Measurements from ENCODE around the gene ASCC1. TPM values are rescaled to one million over a fixed set of nuclear protein-coding genes. Genes with fewer than 3 reads are reported as not detected.

ASCC1 gene
- total RNA-seq, 1 donor, result 41.0 TPM

DNA sequence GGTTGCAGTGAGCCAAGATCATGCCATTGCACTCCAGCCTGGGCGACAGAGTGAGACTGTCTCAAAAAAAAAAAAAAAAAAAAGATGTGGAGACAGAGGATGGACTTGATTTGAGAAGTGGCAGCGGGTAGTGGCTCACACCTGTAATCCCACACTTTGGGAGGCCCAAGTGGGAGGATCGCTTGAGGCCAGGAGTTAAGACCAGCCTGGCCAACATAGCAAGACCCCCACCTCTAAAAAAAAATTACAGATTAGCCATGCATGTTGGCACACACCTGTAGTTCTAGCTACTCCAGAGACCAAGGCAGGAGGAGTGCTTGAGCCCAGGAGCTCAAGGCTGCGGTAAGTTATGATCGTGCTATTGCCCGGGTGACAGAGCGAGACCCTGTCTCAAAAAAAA lies 24.3 kb upstream of the ASCC1 start:
- no peak for DNase-seq (ENCODE audit: low read depth)
- TF ChIP-seq, protein P1, sequence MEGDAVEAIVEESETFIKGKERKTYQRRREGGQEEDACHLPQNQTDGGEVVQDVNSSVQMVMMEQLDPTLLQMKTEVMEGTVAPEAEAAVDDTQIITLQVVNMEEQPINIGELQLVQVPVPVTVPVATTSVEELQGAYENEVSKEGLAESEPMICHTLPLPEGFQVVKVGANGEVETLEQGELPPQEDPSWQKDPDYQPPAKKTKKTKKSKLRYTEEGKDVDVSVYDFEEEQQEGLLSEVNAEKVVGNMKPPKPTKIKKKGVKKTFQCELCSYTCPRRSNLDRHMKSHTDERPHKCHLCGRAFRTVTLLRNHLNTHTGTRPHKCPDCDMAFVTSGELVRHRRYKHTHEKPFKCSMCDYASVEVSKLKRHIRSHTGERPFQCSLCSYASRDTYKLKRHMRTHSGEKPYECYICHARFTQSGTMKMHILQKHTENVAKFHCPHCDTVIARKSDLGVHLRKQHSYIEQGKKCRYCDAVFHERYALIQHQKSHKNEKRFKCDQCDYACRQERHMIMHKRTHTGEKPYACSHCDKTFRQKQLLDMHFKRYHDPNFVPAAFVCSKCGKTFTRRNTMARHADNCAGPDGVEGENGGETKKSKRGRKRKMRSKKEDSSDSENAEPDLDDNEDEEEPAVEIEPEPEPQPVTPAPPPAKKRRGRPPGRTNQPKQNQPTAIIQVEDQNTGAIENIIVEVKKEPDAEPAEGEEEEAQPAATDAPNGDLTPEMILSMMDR (IDR thresholded peaks at IDR 0.05; ENCODE audit: insufficient read depth, low read depth, low read length), result no peak
- H3K4me3 ChIP-seq (ENCODE audit: low read depth, low read length), result no peak overlapping the region

DNA sequence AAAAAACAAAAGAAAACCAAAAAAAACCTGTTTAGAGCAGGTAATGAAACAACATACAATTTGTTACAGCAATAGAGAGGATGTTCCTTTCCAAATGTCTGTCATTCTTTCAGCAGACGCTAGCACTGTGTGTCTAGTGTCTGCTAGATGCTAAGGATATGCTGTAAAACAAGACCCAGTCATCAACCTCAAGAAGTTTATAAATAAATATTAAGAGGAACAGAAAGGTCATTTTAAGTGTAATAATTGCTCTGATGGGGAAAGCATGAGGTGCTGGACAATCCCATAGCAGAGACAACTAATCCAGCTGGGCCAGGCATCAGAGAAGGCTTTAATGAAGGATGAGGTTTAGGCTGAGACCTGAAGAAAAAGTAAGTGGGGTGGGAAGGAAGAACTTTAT lies 23.3 kb upstream of the ASCC1 start:
- DNase-seq (ENCODE audit: low read depth), result peak; percentile 40
- no peak overlapping the region for H3K4me3 ChIP-seq (ENCODE audit: low read depth, low read length)
- TF ChIP-seq, protein P1 (IDR thresholded peaks at IDR 0.05; ENCODE audit: insufficient read depth, low read depth, low read length), result no peak

DNA sequence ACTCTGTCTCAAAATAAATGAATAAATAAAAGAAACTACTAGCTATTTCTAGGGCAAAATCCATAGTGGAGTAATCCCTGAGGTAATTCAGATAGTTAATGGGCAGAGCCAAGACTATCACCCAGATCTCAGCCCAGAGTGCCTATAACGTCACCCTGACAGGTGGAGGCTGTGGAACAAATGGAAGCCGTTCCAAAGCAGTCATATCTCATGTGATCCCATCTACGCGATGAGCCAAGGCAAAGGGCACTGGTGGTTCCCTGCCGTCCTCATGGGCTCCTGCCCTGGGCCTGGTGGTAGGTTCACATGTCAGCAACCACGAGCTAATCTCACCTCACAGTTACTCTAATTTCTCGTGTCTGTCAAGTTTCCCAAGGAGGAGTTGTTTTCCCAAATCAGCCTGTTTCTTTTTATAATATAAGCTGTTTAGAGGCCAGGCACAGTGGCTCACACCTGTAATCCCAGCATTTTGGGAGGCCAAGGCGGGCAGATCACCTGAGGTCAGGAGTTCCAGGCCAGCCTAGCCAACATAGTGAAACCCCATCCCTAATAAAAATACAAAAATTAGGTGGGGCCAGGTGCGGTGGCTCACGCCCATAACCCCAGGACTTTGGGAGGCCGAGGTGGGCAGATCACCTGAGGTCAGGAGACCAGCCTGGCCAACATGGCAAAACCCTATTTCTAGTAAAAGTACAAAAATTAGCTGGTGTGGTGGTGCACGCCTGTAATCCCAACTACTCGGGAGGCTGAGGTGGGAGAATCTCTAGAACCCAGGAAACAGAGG lies 22.5 kb upstream of the ASCC1 start:
- DNase-seq (ENCODE audit: low read depth), result no peak

DNA sequence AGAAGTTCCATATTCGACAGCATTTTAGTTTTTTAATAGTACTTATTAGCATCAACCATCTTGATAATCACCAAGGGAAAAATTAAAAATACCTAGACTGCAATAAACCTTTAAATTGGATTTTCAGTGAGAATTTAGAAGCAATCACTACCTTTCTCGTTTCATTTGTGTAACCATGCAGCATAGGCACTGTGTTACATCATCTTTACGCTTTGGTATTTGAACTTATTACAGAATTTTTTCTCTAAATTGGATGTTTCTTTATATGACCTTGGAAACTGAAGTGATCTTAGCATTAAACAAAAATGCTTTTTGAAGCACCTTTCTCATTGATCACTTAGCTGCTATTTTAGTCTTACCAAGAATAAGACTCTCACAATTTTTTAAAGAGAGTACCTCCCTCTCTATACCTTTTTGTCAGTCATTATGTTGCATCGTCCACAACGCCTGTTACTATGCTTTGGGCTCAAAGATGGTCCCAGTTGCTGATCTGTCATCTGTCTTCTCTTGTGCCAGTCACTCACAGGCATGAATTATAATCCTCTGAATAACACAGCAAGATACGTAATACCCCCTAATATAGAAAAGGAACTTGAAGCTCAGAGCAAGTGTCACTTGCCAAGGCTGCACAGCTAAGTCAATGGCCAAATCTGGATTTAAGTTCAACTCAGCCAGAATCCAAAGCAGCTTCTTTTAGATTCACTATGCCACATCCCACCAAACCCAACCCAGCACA lies 19.6 kb upstream of the ASCC1 start:
- DNase-seq (ENCODE audit: low read depth), result no peak
- no peak overlapping the region for H3K4me3 ChIP-seq (ENCODE audit: low read depth, low read length)
- TF ChIP-seq, protein P1 (IDR thresholded peaks at IDR 0.05; ENCODE audit: insufficient read depth, low read depth, low read length), result no peak

More for the DNA sequence above, 22.5 kb upstream of the ASCC1 start:
- TF ChIP-seq, protein P1 (IDR thresholded peaks at IDR 0.05; ENCODE audit: insufficient read depth, low read depth, low read length), result no peak
- no peak overlapping the region for H3K4me3 ChIP-seq (ENCODE audit: low read depth, low read length)

DNA sequence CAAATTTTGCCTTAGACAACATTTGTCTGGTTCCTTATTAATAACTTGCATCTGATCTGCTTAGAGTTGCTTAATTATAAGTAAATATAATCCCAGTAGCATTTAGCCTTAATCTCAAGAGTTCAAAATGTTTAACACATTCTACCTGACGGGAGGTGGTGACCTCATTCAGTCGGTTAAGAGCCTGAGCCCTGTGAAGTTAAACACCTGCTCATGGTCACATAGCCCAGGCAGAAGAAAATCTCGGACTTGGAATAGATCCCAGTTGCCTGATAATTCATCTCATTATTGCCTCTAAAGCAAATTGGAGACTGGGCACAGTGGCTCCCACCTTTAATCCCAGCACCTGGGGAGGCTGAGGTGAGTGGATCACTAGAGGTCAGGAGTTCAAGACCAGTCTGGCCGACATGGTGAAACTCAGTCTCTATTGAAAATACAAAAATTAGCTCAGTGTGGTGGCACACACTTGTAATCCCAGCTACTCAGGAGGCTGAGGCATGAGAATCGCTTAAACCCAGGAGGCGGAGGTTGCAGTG lies 18.6 kb upstream of the ASCC1 start:
- TF ChIP-seq, protein P1 (IDR thresholded peaks at IDR 0.05; ENCODE audit: insufficient read depth, low read depth, low read length), result no peak
- no peak for DNase-seq (ENCODE audit: low read depth)
- H3K4me3 ChIP-seq (ENCODE audit: low read depth, low read length), result no peak overlapping the region

DNA sequence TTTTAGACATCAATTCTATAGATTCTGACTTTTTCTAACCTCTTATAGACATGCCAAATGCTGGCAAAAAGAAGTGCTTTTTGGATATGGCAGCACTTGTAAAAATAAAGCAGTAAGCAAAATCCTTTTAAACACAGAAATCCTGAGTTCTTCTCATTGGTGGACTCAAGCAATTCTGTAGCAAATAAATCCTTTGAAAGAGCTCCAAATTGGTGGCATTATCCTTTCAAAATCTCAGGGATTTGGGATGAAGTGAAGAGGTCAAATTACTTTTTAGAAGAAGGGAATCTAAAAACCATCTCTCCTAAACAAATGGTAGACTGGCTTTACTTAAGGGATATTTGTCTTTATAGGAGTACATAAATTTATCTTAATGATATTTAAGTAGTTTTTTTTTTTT lies 17.5 kb upstream of the ASCC1 start:
- no peak for DNase-seq (ENCODE audit: low read depth)
- TF ChIP-seq, protein P1 (IDR thresholded peaks at IDR 0.05; ENCODE audit: insufficient read depth, low read depth, low read length), result no peak
- H3K4me3 ChIP-seq (ENCODE audit: low read depth, low read length), result no peak overlapping the region

Data from fibroblast of villous mesenchyme (primary cell).